K562 (cell line): ENCODE measurements around the gene LIMS4. TPM values are rescaled to one million over a fixed set of nuclear protein-coding genes. Genes with fewer than 3 reads are reported as not detected.
A peak's percentile ranks its signal among the peaks of the same experiment; 100 is the strongest.
"Not testable (repeated sequence)": the region's sequence is repeated elsewhere in the genome, so short reads cannot be mapped to it uniquely, and the experiment has no call there.

Experiments
- ATAC-seq: fragments of 200-7000 bp; cut with Tn5 transposase; 3 replicates; pipeline ENCODE4 v1.9.1; 2020; ENCODE audit warnings: moderate library complexity
- BruUV-seq: library from RNA; stranded (reverse); fragments of 400-500 nt; replicated peaks from 2 replicates; lab custom pipeline; 2021; lab: Mats Ljungman, UMichigan
- CTCF ChIA-PET: fragments of 300-600 bp; formaldehyde crosslinking; extraction: SDS; loops from one replicate; lab custom pipeline; 2021; ENCODE audit warnings: low intra/inter-chr PET ratio; lab: Yijun Ruan, JAX
- POLR2A ChIA-PET: fragments of 300-600, 350-650 bp; sonication (Branson Sonifier 250); formaldehyde crosslinking; extraction: SDS; loops from one replicate; lab custom pipeline; 2021; ENCODE audit warnings: antibody characterized with exemption, inconsistent platforms; lab: Yijun Ruan, JAX
- DNase-seq, 4 experiments: peaks; one replicate each; pipeline versions ENCODE4 v3.0.0 to v3.0.0-alpha.2; 2011 to 2018; ENCODE audit warnings: low spot score in 3 of 4, mixed read lengths in 3 of 4; ENCODE audit errors: extremely low read depth in 1 of 4
- FAIRE-seq: peaks from 2 replicates; lab custom pipeline; 2011; peaks lifted over from hg19 to GRCh38; lab: Jason Lieb, UNC
- H2AFZ ChIP-seq: 2 replicates; pipeline ENCODE4 v1.6.0; 2011; ENCODE audit warnings: low read depth, low read length, control low read depth, inconsistent platforms
- H3K27ac ChIP-seq: fragments of 200-600 bp; 3 replicates; pipeline ENCODE4 v1.8.0; 2011; ENCODE audit warnings: low read depth, mild to moderate bottlenecking, control low read depth, inconsistent platforms, low read length, moderate library complexity, mixed read lengths; ENCODE audit errors: extremely low read depth
- H3K27me3 ChIP-seq, 2 experiments: fragments of 300-600 bp in 1 of 2; 2 replicates in 1 of 2; 3 replicates in 1 of 2; pipeline versions ENCODE4 v1.6.0 to v1.8.0; 2011; ENCODE audit warnings: inconsistent platforms in 2 of 2, low read length in 2 of 2, mild to moderate bottlenecking in 1 of 2, mixed read lengths in 1 of 2, moderate library complexity in 1 of 2; ENCODE audit not compliant: control insufficient read depth in 2 of 2, insufficient read depth in 2 of 2
- H3K36me3 ChIP-seq: fragments of 300-600 bp; 3 replicates; pipeline ENCODE4 v1.8.0; 2011; ENCODE audit warnings: mild to moderate bottlenecking, low read length, inconsistent platforms; ENCODE audit not compliant: control insufficient read depth, insufficient read depth
- H3K4me1 ChIP-seq, 2 experiments: fragments of 200-600 bp in 1 of 2; replicated peaks in 1 of 2; 2 replicates in 1 of 2; 3 replicates in 1 of 2; pipeline versions ENCODE4 v1.5.1 to v1.8.0; 2011; ENCODE audit warnings: inconsistent platforms in 2 of 2, low read length in 2 of 2, mild to moderate bottlenecking in 1 of 2, mixed read lengths in 1 of 2, moderate library complexity in 1 of 2; ENCODE audit not compliant: control insufficient read depth in 2 of 2, insufficient read depth in 2 of 2
- H3K4me2 ChIP-seq: 2 replicates; pipeline ENCODE4 v1.6.1; 2011; ENCODE audit warnings: low read length, control low read depth, inconsistent platforms, mixed read lengths; ENCODE audit not compliant: insufficient read depth
- H3K4me3 ChIP-seq: fragments of 200-600 bp; sonication (generic), shearing (Covaris generic); 2 replicates; pipeline ENCODE4 v1.5.1; 2016; ENCODE audit warnings: control low read depth, inconsistent platforms
- H3K79me2 ChIP-seq: fragments of 200-600 bp; 3 replicates; pipeline ENCODE4 v1.8.0; 2011; ENCODE audit warnings: low read length, inconsistent platforms; ENCODE audit not compliant: control insufficient read depth, insufficient read depth
- H3K9ac ChIP-seq, 2 experiments: 2 replicates each; pipeline versions ENCODE4 v1.6.0 to v1.6.1; 2011; ENCODE audit warnings: low read depth in 2 of 2, low read length in 2 of 2, control low read depth in 1 of 2, inconsistent platforms in 1 of 2, mild to moderate bottlenecking in 1 of 2, mixed read lengths in 1 of 2; ENCODE audit not compliant: insufficient read depth in 1 of 2
- H3K9me1 ChIP-seq: one replicate; pipeline ENCODE4 v1.6.0; 2011; ENCODE audit warnings: inconsistent platforms, mild to moderate bottlenecking, low read length, moderate library complexity; ENCODE audit not compliant: control insufficient read depth, insufficient read depth
- H3K9me3 ChIP-seq: replicated peaks from 2 replicates; pipeline ENCODE4 v1.5.1; 2011; ENCODE audit warnings: low read depth, low read length, inconsistent platforms; ENCODE audit not compliant: control insufficient read depth, insufficient read depth
- H4K20me1 ChIP-seq: replicated peaks from 2 replicates; pipeline ENCODE4 v1.6.1; 2011; ENCODE audit warnings: low read length, inconsistent platforms, mixed read lengths; ENCODE audit not compliant: control insufficient read depth, insufficient read depth
- WGBS: fragments of 100-300 bp; shearing (Covaris generic); methylation state at CpG from one replicate; pipeline ENCODE4 v1.1.6; 2016; ENCODE audit warnings: low coverage, mixed read lengths; ENCODE audit not compliant: insufficient coverage; ENCODE audit errors: missing lambda C conversion rate; 5-methylcytosine and 5-hydroxymethylcytosine counted together
- in situ Hi-C: fragments of 300-500 bp; cut with MboI; formaldehyde crosslinking; loops from 4 replicates; pipeline ENCODE4 v1.15.0; 2018; ENCODE audit warnings: inconsistent platforms, mixed read lengths
- intact Hi-C: fragments of 100-400 bp; cut with micrococcal nuclease; formaldehyde crosslinking; loops from 2 replicates; pipeline ENCODE4 v1.14.2; 2022
- polyA plus RNA-seq, 8 experiments: library from polyadenylated mRNA; depleted of rRNA in 4 of 8; stranded (reverse) in 5 of 8; unstranded in 3 of 8; fragments of >200 nt; fragmentation: Nextera tagmentation in 2 of 8; fragmentation: Illumina TruSeq in 1 of 8; extraction: Ambion mirVana in 2 of 8; extraction: Trizol in 1 of 8; gene quantifications; 2 replicates each; pipeline versions ENCODE4 v1.2.1 to v1.2.3, GENCODE V29; 2011 to 2014; ENCODE audit warnings: inconsistent platforms in 1 of 8, missing spikeins in 1 of 8
- total RNA-seq, 7 experiments: library from RNA; depleted of rRNA in 6 of 7; stranded (reverse); fragments of >200 nt in 6 of 7; fragmentation: Illumina TruSeq in 2 of 7; extraction: Trizol in 2 of 7; gene quantifications; 2 replicates each; pipeline versions ENCODE4 v1.2.1 to v1.2.3, GENCODE V29; 2011 to 2021; ENCODE audit warnings: low replicate concordance in 1 of 7

LIMS4 gene
- total and polyA plus RNA-seq, 9 of the 15 experiments (the other 6 are each of a cell fraction or from before 2014, with no cell fraction given): 0.49 to 2.6 (median 1.3) TPM; not detected in 2

GRCh38 chr2:110407142-110407541 lies 65.5 kb downstream of the LIMS4 start:
- in situ Hi-C loops, H3K36me3 ChIP-seq, H3K9ac ChIP-seq, ATAC-seq, BruUV-seq, H3K4me2 ChIP-seq, intact Hi-C loops, FAIRE-seq, H3K79me2 ChIP-seq, H4K20me1 ChIP-seq, H3K4me3 ChIP-seq, H3K9me3 ChIP-seq, POLR2A ChIA-PET, DNase-seq, CTCF ChIA-PET, H3K27ac ChIP-seq, H2AFZ ChIP-seq, H3K27me3 ChIP-seq, H3K9me1 ChIP-seq, H3K4me1 ChIP-seq: not testable (repeated sequence)
- no CpG with 5 or more reads among the region's 1 CpG for WGBS

DNA sequence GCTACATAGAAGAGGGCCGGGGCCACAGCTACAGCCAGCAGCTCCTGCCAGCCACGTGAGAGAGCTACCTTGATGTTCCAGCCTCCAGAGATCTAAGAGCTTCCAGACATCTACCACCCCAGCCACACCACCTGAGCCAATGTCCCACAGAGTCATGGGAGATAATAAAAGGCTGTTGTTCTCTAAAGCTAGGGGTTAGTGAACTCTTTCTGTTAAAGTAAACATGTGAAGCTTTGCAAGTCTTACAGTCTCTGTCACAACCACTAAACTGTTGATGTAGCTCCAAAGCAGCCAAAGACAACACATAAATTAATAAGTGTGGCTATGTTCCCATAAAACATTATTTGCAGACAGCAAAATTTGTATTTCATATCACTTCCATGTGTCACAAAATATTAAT lies 67.6 kb downstream of the LIMS4 start:
- H3K4me1 ChIP-seq, H3K4me2 ChIP-seq, H3K36me3 ChIP-seq, H2AFZ ChIP-seq, H3K27ac ChIP-seq, H3K9me3 ChIP-seq, H3K9ac ChIP-seq, POLR2A ChIA-PET, H3K9me1 ChIP-seq, ATAC-seq, BruUV-seq, H3K27me3 ChIP-seq, in situ Hi-C loops, H3K79me2 ChIP-seq, H4K20me1 ChIP-seq, CTCF ChIA-PET, FAIRE-seq, intact Hi-C loops, DNase-seq, H3K4me3 ChIP-seq: not testable (repeated sequence)
- WGBS: no CpG with 5 or more reads among the region's 2 CpGs

DNA sequence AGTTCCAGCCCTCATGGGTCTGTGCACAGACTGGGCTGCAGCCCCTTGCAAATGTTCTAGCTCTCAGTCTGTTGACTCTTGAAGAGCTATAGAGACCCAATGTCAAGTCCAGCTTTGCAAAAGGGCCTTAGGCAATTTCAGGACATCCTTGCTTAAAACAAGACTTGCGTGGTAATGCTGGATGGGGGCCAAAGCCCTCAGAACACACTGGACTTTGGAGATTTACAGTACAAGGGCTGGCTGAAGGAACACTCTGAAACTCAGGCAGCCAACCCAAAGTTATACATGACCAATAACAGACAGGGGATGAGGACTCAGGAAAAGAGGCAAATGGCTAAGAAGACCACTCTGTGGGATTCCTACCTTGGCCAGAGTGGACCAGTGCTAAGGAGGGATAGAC lies 68.4 kb downstream of the LIMS4 start:
- H3K36me3 ChIP-seq, in situ Hi-C loops, H3K79me2 ChIP-seq, H3K4me1 ChIP-seq, H3K9me3 ChIP-seq, CTCF ChIA-PET, H3K9ac ChIP-seq, H3K4me2 ChIP-seq, H3K4me3 ChIP-seq, FAIRE-seq, H3K27ac ChIP-seq, POLR2A ChIA-PET, H3K9me1 ChIP-seq, intact Hi-C loops, H2AFZ ChIP-seq, BruUV-seq, H4K20me1 ChIP-seq, ATAC-seq, DNase-seq, H3K27me3 ChIP-seq: not testable (repeated sequence)
- WGBS: no CpG with 5 or more reads among the region's 1 CpG

DNA sequence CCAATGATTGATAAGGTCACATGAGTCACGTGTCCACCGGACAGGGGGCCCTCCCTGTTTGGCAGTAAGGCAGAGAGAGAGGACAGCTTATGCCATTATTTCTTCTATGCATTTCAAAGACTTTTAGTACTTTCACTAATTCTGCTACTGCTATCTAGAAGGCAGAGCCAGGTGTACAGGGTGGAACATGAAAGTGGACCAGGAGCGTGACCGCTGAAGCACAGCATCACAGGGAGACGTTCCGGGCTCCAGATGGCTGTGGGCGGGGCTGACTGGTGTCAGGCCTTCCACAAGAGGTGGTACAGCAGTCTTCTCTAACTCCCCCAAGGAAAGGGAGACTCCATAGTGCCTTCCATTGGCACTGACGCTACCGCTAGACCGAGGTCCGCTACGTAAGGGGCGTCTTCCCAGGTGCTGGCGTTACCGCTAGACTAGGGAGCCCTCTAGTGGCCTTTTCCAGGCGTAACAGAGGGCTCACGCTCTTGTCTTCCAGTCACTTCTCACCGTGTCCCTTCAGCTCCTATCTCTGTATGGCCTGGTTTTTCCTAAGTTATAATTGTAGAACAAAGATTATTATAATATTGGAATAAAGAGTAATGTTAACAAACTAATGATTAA lies 71.5 kb downstream of the LIMS4 start:
- ATAC-seq: peak; percentile 95
- H3K4me1 ChIP-seq, H3K9ac ChIP-seq, CTCF ChIA-PET, DNase-seq, H3K27me3 ChIP-seq, in situ Hi-C loops, POLR2A ChIA-PET, FAIRE-seq, BruUV-seq, H3K9me1 ChIP-seq, H3K4me2 ChIP-seq, H2AFZ ChIP-seq, H3K27ac ChIP-seq, intact Hi-C loops, H3K79me2 ChIP-seq, H3K9me3 ChIP-seq, H3K4me3 ChIP-seq, H3K36me3 ChIP-seq, H4K20me1 ChIP-seq: not testable (repeated sequence)
- no CpG with 5 or more reads among the region's 18 CpGs for WGBS
